ENCODE results near the gene ELF3. TPM values are rescaled to one million over a fixed set of nuclear protein-coding genes. Genes with fewer than 3 reads are reported as not detected.
A peak's percentile ranks its signal among the peaks of the same experiment; 100 is the strongest.

ELF3 gene
- total RNA-seq, 1 donor from 2014 or later: 74.1 TPM

DNA sequence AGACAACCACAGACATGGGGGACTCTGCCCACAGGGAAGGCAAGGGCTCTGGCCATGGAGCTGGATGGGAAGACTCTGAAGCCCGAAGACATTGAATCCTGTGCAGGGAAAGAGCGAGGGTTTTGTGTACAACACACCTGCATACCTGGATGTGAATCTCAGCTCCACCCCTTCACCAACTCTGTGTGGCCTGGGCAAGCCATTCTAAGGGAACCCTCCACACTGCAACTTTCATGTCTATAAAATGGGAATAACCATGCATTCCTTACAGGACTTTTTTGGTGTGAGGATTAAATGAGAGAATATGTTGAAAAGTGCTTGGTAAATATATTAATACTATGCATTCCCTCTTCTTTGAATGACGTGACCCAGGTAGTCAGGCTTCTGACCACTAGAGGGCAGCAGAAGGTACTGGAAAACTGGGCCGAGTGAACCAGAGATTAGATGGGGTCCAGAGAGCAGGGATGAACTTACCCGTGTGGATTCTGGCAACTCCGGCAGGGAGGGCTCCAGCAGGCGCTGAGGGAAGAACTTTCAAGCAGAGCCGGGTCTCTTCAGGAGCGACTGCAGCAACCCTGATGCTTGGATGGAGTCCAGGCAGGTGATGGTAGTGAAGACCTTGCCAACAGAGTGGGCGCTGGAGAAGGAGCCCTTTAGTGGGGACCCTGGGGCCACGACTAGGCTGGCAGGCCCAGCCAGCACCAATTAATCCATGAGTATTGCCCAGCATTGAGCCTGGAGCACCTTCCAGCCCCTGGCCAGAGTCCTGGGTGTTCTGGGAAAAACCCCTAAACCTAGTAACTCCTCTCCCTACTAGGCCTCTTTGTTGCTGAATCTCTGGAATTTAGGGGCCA, 834 bp upstream of the ELF3 start:
- Histone ChIP-seq H3K36me3 (peaks cover 42% of the 10 kb centered on the region), H3K27ac (peak overlapping the region; percentile 80), H3K27me3 (ENCODE audit: low read depth) (no peaks in the 10 kb centered on the region), H3K9me3 (no peaks in the 10 kb centered on the region), H3K4me3 (no peak overlapping the region), H3K4me1 (peaks cover 11% of the 10 kb centered on the region)
- ATAC-seq: peak; percentile 70
- intact Hi-C loops (cut with DNase I): loop anchor here (10.0 kb wide), 1 partner anchor 105 kb away; no protein-coding TSS in a partner anchor
- TF ChIP-seq, protein P1, sequence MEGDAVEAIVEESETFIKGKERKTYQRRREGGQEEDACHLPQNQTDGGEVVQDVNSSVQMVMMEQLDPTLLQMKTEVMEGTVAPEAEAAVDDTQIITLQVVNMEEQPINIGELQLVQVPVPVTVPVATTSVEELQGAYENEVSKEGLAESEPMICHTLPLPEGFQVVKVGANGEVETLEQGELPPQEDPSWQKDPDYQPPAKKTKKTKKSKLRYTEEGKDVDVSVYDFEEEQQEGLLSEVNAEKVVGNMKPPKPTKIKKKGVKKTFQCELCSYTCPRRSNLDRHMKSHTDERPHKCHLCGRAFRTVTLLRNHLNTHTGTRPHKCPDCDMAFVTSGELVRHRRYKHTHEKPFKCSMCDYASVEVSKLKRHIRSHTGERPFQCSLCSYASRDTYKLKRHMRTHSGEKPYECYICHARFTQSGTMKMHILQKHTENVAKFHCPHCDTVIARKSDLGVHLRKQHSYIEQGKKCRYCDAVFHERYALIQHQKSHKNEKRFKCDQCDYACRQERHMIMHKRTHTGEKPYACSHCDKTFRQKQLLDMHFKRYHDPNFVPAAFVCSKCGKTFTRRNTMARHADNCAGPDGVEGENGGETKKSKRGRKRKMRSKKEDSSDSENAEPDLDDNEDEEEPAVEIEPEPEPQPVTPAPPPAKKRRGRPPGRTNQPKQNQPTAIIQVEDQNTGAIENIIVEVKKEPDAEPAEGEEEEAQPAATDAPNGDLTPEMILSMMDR (IDR thresholded peaks at IDR 0.05): peak; percentile 88
- peak; percentile 56 for DNase-seq

DNA sequence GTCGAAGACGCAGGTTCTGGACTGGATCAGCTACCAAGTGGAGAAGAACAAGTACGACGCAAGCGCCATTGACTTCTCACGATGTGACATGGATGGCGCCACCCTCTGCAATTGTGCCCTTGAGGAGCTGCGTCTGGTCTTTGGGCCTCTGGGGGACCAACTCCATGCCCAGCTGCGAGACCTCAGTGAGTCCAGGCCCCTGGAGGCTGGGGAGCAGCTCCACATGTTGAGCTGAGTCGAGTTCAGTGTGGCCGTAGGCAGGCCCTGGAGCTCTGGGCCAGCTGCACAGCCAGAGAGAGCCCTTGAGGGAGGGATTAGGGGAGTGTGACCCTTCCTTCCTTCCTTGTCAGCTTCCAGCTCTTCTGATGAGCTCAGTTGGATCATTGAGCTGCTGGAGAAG, 1.6 kb downstream of the ELF3 start:
- H3K9me3 ChIP-seq: no peaks in the 10 kb centered on the region
- H3K36me3 ChIP-seq: peaks cover 32% of the 10 kb centered on the region
- H3K4me1 ChIP-seq: peaks cover 11% of the 10 kb centered on the region
- H3K4me3 ChIP-seq: peak overlapping the region; percentile 57
- no peak for DNase-seq
- intact Hi-C loops (cut with DNase I): no loop called here
- H3K27ac ChIP-seq: peak overlapping the region; percentile 83
- TF ChIP-seq, protein P1 (IDR thresholded peaks at IDR 0.05): no peak
- no peak for ATAC-seq
- H3K27me3 ChIP-seq (ENCODE audit: low read depth): no peaks in the 10 kb centered on the region

DNA sequence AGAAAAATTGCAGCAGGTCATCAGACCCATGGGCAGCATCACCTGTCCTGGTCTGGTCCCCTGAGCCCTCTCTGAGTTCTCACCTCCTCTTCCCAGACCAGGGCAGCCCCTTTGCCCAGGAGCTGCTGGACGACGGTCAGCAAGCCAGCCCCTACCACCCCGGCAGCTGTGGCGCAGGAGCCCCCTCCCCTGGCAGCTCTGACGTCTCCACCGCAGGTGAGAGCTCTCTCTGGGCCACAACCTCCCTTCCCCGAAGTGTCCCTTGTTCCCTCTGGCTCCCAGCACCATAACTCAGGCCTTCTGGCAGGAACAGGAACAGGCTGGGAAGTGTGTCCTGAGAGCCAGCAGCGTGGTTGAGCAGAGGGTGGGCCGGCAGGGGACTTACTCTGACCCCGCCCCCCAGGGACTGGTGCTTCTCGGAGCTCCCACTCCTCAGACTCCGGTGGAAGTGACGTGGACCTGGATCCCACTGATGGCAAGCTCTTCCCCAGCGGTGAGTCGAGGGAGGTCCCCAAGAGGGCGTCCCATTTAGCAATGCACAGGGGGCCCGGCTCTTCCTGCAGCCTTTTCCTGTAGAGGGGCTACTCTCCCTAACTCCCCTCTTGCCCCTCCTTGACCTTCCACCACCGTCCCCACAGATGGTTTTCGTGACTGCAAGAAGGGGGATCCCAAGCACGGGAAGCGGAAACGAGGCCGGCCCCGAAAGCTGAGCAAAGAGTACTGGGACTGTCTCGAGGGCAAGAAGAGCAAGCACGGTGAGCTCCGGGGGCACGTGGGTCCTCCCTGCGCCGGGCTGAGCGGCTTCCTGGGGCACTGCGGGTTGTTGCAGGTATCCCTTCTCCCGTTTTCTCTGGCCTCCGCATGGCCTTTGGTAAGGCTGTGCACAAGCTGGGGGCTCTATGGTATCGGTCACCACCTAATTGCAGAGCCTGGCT, 2.4 kb downstream of the ELF3 start:
- Histone ChIP-seq H3K9me3 (no peaks in the 10 kb centered on the region), H3K4me1 (peaks cover 15% of the 10 kb centered on the region), H3K27me3 (ENCODE audit: low read depth) (no peaks in the 10 kb centered on the region), H3K27ac (peak overlapping the region; percentile 83), H3K4me3 (peak overlapping the region; percentile 57), H3K36me3 (peaks cover 27% of the 10 kb centered on the region)
- intact Hi-C loops (cut with DNase I): no loop called here
- TF ChIP-seq, protein P1 (IDR thresholded peaks at IDR 0.05): no peak
- ATAC-seq: no peak
- DNase-seq: no peak

DNA sequence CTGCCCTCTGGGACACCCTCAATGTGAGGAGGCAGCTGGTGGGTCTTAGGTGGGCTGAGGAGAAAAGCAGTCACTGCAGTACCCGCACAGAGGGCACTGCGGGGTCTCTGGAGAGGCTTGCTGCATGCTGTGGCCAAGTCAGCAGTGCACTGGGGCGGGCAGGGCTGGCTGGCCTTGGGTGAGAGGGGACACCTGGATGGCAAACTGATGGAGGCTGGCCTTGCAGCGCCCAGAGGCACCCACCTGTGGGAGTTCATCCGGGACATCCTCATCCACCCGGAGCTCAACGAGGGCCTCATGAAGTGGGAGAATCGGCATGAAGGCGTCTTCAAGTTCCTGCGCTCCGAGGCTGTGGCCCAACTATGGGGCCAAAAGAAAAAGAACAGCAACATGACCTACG, 3.2 kb downstream of the ELF3 start:
- Histone ChIP-seq H3K4me3 (peak overlapping the region; percentile 57), H3K9me3 (no peaks in the 10 kb centered on the region), H3K4me1 (peaks cover 19% of the 10 kb centered on the region), H3K27me3 (ENCODE audit: low read depth) (no peaks in the 10 kb centered on the region), H3K36me3 (peaks cover 27% of the 10 kb centered on the region), H3K27ac (no peak overlapping the region)
- TF ChIP-seq, protein P1 (IDR thresholded peaks at IDR 0.05): no peak
- no peak for ATAC-seq
- intact Hi-C loops (cut with DNase I): no loop called here
- no peak for DNase-seq

DNA sequence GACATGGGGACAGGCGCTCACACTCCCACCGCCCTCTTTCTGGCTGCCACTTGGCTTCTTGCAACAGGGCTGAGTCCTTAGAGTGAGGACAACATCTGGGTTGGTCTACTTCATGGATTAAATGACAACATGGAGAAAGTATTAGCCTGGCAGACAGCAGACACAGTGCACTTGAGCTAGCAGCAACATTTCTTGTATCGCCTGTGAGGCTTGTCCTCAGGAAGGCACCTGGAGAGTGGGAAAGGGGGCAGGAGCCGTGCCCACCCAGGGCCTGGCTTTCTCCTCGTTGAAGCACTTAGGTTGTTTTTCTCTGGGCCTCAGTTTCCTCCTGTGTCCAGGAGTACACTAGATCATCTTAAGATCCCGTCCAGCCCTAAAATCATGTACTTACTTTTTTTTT, 3.7 kb downstream of the ELF3 start:
- TF ChIP-seq, protein P1 (IDR thresholded peaks at IDR 0.05): no peak
- no peaks in the 10 kb centered on the region for H3K27me3 ChIP-seq (ENCODE audit: low read depth)
- peaks cover 18% of the 10 kb centered on the region for H3K4me1 ChIP-seq
- peak overlapping the region; percentile 57 for H3K4me3 ChIP-seq
- no peaks in the 10 kb centered on the region for H3K9me3 ChIP-seq
- H3K36me3 ChIP-seq: peaks cover 27% of the 10 kb centered on the region
- intact Hi-C loops (cut with DNase I): no loop called here
- peak overlapping the region; percentile 5 for H3K27ac ChIP-seq
- ATAC-seq: no peak
- no peak for DNase-seq

All from lower lobe of right lung (tissue), 2 donors.